Right lobe of liver (tissue), 4 donors: ENCODE results near the gene CBX7.

ENCODE experiments used
- POLR2A ChIP-seq: fragments of 450-650 bp; IDR thresholded peaks from one replicate; pipeline ENCODE4 v1.6.1; 2017; ENCODE audit warnings: antibody characterized with exemption, mild to moderate bottlenecking
- TF ChIP-seq, protein P1 (sequence below), 4 donors: fragments of 200-600 bp in 3 of 4; fragments of 450-650 bp in 1 of 4; IDR thresholded peaks; one replicate each; pipeline versions ENCODE4 v1.5.1 to v1.8.0; 2016 to 2022; ENCODE audit warnings: antibody characterized with exemption in 4 of 4, mild to moderate bottlenecking in 2 of 4
- donor health status: DM: no; HTN: no; CAD: no.
- donor health status: DM: no; HTN: no; CAD: no.
- donor health status: DM: no; HTN: yes; CAD: no.

- TF ChIP-seq, protein P1, sequence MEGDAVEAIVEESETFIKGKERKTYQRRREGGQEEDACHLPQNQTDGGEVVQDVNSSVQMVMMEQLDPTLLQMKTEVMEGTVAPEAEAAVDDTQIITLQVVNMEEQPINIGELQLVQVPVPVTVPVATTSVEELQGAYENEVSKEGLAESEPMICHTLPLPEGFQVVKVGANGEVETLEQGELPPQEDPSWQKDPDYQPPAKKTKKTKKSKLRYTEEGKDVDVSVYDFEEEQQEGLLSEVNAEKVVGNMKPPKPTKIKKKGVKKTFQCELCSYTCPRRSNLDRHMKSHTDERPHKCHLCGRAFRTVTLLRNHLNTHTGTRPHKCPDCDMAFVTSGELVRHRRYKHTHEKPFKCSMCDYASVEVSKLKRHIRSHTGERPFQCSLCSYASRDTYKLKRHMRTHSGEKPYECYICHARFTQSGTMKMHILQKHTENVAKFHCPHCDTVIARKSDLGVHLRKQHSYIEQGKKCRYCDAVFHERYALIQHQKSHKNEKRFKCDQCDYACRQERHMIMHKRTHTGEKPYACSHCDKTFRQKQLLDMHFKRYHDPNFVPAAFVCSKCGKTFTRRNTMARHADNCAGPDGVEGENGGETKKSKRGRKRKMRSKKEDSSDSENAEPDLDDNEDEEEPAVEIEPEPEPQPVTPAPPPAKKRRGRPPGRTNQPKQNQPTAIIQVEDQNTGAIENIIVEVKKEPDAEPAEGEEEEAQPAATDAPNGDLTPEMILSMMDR (IDR thresholded peaks at IDR 0.05) = no peak
- no peak for TF ChIP-seq POLR2A
These were observed 57.6 kb downstream of the CBX7 start for GRCh38 chr22:39094717-39095389.
